Effector CD8-positive, alpha-beta T cell (primary cell): ENCODE data around the gene MOB2.
"Not testable (repeated sequence)": the region's sequence is repeated elsewhere in the genome, so short reads cannot be mapped to it uniquely, and the experiment has no call there.

ENCODE experiments used
- DNase-seq: peaks from one replicate; lab custom pipeline; 2025; lab: John Stamatoyannopoulos, UW

Gene MOB2

DNA sequence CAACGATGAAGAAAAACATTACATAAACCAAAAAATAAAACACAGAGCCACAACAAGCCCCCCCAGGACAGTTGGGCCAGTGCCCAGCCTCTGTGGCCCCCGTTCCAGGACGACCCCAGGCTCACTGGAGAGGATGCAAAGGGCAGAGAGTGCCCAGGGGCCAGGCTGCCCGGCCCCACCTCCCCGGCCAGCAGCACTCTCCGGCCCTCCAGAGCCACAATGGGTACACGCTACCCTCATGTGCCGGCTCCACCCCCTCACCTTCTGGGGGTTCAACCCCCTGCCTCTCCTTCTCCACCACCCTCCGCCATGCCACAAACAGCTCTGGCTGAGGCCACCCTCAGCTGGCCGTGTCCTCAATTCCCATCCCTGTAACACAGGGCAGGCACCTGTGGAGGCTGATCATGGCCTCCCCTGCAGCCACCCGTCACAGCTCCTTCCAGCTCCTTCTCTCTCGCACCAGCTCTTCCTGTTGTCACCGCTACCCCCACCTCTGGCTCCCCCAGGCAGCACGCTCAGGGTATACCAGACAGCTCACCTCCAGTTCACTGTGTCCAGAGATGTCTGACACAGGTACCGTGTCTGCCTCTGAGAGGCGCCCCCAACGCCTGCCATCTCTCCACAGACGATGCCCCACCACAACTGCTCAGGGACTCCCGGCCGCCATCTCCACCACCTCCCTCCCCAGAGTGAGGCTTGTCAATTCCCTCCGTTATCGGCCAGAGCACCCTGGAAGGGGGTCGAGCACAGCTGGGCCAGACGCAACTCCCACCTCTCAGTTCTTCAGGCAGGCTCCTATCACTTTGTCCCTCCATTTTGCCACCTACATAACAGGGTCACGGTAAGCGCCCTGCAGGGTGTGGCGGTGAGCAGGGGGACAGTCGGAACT is 30.8 kb upstream of the MOB2 start:
- DNase-seq = no peak

DNA sequence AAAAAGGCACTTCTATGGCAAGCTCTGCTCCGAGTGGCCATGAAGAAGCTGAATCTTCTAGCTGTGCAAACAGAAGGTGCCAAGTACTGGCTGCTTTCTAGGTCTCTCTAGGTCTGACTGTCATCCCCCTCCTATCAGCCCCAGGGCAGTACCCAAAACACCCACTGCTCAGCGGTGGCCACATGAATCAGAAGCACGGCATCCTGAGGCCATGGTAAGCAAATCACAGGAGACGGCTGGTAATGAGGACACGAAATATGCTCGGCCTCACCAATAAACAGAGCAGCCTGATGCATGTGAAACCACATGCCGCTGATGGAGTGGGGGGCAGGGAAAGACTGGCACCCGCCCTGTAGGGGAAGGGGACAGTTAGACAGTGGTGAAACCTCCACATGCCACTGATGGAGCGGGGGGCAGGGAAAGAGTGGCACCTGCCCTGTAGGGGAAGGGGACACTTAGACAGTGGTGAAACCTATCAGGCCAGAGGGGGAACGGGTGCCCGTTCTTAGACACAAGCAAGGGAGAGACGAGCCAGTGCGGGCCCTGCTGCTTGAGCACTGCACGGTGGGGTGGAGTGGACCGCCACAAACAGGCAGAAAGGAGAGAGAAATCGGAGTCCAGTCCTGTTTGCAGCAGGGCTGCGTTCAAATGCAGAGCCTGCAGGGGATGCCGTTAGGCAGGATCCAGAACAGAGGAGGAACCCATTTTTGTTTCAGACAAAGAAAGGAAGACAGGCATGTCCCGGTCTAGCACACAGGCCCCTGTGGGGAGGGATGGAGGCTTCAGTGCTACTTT is 29.9 kb upstream of the MOB2 start:
- DNase-seq = no peak

DNA sequence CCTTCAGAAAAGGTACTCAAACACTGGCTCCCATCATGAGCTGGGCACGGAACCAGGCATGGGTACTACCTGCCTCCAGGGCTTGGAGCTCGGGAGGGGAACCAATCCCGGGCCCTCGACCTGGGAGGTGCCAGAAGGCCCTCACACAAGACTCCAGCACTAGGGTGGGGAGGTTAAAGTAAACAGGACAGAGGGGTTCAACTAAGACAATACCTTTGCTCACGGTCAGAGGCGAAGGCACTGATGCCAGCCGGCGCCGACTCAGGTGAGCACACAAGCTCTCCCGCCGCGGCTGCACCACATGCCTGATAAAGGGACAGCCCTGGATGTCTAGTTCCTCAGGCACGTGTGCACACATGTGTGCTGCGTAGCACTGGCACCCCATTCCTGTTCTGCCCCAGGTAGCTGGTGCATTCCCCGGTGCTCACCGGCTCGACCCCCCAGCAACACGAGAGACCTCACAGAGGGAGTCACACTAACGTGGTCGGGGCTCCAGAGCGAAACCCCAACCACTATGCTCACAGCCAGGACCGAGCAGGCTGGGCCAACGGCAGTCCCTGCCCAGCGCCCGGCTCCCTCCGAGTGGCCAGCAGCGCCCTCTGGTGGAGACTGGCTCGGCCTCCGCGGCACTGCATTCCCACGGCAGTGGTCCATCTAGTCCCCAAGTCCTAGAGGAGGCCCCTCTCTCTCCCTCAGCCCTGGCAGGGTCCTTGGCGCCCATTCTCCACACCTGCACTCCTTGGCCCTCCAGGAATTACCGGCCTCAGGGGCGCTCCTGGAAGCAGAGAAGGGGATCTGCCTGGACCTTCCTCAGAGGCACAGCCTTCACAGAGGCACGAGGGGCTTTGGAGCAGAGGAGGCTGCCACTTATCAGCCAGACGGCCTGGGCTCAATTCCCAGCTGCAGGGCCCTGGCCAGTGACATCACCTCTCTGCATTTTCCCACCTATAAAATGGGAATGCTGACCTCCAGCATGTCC is 28.8 kb upstream of the MOB2 start:
- peak; percentile 65 for DNase-seq

DNA sequence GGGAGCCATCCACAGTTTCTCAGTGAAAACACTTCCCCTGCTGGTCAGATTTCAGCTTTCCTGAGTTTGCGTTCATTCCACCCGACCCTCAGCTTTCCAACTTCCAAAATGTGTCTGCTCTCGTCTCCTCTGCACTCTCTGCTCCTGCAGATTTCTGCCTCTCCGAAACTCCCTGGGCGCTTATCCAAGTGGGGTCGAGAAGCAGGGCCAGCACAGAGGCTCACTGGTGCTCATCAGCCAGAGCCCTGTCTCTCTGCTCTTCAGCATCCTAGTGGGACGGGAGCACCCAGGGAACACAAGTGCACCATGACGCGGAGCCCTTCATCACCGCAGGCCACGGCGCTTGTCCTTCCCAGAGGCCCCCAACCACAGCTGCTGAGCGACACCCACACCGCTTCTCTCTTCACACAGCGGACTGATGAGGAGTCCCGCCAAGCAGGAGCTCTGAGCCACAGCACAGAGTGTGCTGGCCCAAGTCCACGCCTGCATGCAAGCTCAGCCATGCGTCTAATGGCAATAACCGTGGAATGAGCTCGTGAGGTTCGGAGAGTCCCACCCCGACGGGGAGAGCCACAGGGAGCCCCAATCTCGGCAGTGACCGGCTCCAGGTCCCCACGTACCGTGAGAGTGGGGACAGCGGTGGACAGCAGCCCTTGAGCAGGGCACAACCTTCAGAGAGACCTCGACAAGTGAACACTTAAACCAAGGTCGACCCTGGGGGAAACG is 27.9 kb upstream of the MOB2 start:
- DNase-seq = no peak

DNA sequence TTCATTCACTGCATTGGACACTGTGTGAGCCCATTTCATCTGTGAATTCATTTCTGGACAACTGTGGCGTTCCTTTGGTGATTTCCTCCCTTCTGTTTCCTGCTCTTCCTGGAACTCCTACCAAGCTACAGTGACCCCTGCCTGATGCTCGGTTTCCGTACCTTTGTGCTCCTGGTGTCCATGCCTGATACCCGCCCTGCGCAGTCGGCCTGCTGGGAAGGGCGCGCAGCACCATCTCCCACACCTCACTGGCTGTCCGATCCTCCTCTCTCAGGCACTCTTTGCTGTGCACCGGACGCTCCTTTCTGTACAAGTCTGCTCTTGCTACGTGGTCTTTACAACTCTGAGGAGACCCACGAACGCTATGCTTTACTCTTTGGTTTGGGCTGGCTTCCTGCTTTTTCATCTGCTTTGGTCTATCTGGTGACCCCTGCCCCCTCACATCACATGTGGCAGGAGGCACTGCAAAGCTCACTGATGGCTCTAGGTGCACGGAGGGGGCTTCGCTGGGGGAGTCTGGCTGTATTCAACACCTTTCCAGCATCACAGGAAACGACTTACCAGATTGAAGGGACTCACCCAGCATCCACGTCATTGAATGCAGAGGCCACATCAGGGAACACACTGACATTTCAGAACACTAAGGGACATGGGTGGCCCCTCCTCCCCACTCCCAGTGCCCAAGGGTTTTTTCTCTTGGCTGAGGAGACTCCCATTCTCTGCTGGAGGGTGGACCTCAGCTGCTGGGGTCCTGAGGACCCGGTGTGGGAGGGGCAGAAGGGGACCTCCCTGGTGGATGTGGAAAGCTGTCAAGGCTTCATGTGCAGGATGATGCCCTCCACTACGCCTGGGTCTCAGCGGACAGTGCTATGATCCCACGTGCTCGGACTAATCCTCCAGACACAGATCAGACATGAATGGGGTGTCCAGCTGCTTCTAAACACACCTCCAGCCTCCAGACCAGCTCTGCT is 27.0 kb upstream of the MOB2 start:
- DNase-seq = no peak

DNA sequence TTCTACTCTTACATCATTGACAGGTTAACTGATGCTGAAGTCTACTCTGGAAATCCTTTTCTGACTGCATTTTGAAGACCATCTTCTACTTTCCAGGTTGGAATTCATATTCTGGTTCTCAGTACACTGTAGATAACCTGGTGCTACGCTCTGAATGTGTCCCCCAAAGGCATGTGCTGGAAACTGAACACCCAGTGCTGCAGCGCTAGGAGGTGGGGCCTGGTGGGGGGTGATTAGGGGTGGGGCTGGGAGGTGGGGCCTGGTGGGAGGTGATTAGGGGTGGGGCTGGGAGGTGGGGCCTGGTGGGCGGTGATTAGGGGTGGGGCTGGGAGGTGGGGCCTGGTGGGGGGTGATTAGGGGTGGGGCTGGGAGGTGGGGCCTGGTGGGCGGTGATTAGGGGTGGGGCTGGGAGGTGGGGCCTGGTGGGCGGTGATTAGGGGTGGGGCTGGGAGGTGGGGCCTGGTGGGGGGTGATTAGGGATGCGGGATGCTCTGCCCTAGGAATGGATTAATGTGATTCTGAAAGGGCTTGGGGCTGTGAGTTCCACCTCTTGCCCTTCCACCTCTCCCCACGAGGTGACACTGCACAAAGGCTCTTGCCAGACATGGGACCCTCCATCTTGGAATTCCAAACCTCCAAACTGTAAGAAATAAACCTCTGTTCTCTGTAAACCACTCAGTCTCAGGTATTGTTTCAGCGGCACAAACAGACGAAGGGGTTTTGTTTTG is 26.1 kb upstream of the MOB2 start:
- DNase-seq = peak; percentile 25

DNA sequence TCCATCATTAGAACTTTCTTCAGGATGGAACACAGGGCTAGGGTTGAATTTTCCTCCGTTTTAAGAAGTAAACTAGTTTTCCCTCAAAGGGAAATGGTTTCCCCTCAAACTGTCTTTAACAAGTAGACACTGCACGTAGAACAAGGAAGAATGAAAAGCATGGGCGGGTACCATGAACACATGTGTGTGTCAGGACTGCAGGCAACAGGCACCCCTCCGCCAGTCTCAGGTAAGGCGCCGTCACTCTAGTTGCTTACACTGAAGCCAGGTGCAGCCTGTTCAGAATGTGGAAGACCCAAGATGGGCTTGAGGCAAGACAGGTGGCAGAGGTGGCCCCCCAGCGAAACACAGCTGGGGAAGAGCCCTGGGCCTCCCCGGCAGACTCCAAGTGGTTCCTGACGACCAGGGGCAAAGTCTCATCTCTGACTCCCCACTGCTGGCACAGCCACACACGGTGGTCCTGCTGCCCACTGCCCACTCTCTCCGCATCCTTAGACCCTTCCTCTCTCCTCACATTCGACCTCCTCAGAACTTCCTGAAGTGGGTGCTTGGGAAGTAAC is 25.4 kb upstream of the MOB2 start:
- no peak for DNase-seq

DNA sequence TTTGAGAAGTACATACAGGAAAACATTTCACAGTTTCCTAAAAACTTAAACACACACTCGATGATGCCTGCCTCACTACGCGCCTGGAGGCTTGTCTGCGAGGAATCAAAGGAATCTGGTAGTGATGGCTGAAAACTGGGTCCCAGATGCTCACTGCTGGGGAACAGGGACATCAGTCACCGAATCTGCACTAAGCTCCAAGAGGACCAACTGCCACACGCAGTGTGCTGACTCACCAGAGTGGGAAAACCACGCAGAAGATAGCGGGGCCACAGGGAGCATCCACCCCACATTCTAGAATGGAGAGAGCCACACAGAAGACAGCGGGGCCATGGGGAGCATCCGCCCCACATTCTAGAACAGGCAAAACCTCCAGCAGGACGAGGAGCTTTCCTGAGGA is 24.3 kb upstream of the MOB2 start:
- no peak for DNase-seq

DNA sequence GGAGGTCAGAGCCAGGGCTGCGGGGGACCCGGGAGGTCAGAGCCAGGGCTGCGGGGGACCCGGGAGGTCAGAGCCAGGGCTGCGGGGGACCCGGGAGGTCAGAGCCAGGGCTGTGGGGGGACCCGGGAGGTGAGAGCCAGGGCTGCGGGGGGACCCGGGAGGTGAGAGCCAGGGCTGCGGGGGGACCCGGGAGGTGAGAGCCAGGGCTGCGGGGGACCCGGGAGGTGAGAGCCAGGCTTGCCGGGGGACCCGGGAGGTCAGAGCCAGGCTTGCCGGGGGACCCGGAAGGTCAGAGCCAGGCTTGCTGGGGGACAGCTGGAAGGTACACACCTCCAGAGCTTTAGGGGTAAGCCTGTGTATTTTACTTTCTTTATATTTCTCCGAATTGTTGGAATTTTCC is 23.8 kb upstream of the MOB2 start:
- DNase-seq = not testable (repeated sequence)

DNA sequence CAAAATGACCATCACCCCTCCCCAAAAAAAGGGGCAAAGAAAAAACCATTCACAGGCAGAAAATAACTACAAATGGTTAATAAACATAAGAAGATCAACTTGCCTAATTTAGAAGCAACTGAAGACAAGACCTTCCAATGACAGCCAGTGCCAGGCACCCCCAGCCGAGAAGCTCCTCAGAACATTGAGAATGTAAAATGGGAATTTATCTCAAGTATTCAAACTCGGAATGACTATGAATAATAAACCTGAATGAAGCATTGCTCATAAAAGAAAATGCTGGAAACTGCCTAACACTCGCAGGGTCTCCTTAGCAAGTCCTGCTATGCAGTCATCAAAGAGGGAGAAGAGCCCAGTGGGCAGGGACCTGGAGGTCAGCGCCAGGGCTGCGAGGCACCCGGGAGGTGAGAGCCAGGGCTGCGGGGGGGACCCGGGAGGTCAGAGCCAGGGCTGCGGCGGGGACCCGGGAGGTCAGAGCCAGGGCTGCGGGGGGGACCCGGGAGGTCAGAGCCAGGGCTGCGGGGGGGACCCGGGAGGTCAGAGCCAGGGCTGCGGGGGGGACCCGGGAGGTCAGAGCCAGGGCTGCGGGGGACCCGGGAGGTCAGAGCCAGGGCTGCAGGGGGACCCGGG is 23.2 kb upstream of the MOB2 start:
- no peak for DNase-seq

DNA sequence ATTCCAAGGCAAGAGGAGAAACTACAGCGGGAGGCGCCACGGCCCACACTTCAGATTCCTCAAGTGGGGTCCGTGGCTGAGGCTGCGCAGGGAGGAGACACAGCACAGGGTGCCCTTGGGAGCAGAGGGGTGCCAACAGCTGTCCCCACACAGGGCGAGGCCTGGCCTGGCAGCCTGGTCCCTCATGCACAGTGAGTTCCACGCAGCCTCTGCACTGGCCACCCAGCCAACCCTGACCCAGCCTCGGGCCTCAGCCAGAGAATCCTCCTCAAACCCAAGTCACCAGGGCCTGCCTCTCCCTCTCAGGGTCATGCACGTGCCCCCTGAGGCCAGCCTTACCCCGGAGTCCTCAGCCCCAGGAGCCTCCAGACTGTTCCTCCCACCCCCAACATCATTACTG is 22.4 kb upstream of the MOB2 start:
- no peak for DNase-seq

DNA sequence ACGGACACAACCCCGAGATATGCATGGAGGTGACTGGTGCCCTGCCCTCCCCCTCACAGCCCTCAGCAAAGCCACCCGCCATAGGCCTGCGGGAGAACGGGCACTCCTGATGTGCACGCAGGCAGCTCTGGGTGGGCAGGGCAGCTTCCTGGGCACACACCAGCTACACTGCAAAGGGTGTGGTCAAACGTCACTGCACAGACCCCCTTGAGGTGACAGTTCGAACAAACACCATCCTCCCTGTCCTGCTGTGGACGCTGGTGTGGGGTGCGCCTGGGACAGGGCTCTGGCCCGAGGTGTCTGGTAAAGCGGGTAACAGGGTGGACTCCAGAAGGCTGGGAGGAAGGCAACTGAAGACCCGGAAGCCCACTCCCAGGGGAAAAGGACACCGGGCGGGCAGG is 21.9 kb upstream of the MOB2 start:
- no peak for DNase-seq

DNA sequence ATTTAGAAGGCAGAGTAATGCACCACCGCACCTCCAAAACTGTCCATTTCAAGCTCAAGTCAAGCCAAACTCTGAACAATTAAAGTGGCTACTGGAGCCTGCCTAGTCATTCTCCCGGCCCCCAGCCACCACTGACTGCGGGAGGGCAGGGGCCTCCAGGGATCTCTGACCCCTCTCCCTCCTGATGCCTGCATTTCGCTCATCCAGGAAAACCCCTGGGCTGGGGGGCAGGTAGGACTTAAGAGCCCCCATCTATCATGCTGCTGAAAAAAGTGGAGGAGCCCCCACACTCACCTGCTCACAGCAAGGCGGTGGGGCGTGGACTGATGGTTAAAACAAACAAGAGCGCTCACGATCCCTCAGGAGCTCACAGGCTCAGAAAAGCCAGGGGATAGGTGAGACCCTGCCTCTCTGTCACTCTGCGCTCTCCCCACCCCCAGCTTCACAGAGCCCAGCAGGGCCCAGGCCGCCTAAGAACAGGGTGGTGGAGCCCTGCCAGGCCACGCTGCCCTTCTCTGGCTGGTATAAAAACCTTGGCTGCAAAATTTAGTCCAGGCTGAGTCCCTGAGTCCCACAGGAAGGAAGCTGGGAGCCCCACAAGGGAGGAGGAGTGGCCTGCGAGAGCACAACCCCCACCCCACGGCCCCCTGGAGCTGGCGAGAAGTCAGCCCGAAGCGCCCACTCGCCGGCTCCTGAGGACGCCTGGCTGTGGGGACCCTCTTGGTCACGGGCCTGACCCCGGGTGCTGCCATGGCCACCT is 21.0 kb upstream of the MOB2 start:
- DNase-seq = no peak

DNA sequence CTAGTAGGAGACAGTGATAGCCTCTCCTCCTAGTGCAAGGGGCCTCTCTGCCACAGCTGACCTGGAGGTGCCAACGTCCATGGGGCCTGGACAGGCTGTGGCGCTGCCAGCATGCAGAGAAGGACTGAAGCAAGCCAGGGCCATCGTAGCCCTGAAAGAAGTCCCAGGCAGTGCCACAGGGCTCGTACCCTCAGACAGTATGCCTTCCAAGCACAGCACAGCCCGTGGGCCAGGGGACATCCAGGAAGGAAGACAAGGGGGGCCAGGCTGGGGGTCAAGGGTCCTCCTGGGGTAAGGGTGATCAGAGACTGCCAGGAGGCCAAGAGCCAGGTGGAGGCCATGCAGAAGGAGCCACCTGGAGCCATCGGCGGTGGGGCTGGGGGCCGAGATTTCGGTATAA is 20.4 kb upstream of the MOB2 start:
- DNase-seq = no peak

DNA sequence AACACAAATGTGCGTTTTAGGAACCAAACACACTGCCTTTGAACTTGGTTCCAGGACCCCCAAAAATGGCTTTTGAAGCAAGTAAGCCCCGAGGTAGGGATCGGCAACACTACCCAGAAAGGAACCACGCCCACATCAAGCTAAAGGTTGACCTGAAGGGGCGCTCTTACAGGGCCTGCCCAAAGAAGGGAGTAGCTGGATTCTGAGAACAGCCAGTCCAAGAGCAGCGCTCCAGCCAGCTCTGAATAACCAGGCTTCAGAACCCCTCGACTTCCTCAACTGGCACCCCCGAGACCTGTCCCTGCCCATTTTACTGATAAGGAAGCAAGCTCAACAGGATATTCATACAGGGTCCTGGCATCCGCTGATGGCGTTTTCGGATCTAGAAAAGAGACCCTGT is 18.9 kb upstream of the MOB2 start:
- DNase-seq = no peak

DNA sequence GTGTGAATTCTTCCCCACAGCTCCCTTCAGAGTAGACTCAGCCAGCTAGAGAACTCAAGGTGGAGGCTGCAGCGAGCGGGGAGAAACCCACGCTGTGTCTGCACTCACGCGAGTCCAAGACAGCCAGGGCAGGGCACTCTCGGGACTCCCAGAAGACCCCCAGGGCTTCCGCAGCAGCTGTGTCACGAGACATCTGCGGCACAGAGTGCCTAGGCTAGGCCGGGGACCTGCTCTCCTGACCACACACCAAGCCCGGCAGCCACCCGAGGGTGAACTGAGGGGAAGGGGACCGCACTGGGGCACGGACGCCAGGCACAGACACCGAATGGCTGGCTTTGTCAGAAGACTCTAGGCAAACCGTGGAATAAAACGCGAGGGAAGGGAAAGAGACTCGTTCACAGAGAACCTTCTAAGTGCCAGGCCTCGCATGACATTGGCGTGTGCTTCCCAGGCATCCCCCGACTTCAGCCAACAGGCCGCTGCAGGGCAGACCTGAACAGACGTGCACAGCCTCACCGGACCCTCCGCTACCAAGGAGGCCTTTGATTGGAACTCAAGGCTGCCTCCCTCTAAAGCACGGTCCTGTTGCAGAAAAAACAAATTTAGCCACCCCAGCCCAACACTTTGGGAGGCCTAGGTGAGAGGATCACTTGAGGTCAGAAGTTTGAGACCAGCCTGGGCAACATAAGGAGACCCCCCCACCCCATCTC is 18.2 kb upstream of the MOB2 start:
- DNase-seq = no peak

DNA sequence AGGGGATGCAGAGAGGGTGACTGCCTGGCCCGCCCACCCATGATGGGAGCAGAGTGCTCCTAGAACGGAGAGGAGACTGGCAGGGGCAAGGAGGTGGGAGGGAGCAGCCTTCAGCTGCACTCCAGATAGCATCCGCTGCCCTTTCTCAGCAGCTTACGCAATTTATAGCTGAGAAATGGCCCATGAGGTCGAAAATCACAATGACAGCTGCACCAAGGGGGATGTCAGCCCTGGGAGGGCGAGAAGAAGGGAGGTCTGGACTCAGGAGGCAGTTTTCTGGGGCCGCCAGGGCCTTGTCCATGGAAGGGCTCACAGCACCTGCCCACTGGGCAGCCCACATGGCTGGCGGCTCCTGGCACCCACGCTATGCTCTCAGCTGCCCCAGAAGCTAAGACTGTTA is 17.6 kb upstream of the MOB2 start:
- DNase-seq = no peak
